Measurements from ENCODE around the gene BRD3OS. TPM values are rescaled to one million over a fixed set of nuclear protein-coding genes. Genes with fewer than 3 reads are reported as not detected.

The BRD3OS gene
- total RNA-seq, 1 donor from 2014 or later = 20.2 TPM

DNA sequence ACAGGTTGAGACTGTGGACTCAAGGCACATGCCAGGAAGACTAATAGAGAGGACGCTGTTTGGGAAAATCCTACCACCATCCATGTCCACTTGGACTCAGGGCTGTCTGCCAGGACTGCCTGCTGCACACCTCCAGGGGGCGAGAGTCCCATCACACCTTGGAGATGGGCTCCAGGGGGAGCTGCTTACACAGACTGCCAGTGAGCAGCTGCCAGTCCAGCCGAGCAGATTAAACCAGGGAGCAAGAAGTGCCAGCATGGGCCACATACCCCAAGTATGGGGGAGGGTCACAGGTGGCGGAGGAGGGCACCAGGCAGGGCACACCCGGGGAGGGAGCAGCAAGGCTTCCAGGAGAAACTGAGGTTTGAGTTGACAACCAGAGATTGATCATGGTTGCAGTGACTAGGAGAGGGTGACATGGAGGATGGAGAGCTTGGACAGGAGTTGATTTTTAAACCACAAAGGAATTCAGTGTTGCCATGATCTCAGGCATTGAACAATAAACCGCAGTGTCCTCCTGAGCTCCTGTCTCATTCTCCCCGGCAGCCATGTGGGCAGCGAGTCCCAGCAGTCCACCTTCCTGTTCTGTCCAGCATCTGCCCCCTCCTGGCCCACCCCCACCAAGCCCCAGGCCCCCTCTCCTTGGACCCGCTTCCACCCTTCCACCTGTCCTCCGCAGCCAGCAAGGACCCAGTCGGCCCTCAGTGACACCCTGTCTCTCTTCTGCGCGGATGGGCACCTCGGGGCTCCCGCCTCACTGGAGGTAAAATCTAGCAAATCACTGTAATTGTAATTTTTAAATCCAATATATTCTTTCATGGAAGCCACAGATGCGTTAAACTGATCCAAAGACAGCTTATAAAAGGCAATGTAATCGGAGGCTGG is 30.0 kb upstream of the BRD3OS start:
- H3K79me2 ChIP-seq (ENCODE audit: insufficient read depth, low read length) = peaks cover 22% of the 10 kb centered on the region
- no peak overlapping the region for H3K4me3 ChIP-seq (ENCODE audit: insufficient read depth, low read depth, low read length)
- TF ChIP-seq EZH2 (IDR thresholded peaks at IDR 0.05; ENCODE audit: insufficient read depth, low read length) = no peak
- TF ChIP-seq, protein P1, sequence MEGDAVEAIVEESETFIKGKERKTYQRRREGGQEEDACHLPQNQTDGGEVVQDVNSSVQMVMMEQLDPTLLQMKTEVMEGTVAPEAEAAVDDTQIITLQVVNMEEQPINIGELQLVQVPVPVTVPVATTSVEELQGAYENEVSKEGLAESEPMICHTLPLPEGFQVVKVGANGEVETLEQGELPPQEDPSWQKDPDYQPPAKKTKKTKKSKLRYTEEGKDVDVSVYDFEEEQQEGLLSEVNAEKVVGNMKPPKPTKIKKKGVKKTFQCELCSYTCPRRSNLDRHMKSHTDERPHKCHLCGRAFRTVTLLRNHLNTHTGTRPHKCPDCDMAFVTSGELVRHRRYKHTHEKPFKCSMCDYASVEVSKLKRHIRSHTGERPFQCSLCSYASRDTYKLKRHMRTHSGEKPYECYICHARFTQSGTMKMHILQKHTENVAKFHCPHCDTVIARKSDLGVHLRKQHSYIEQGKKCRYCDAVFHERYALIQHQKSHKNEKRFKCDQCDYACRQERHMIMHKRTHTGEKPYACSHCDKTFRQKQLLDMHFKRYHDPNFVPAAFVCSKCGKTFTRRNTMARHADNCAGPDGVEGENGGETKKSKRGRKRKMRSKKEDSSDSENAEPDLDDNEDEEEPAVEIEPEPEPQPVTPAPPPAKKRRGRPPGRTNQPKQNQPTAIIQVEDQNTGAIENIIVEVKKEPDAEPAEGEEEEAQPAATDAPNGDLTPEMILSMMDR (IDR thresholded peaks at IDR 0.05; ENCODE audit: insufficient read depth, low read depth, low read length) = peak; percentile 9
- peak overlapping the region; percentile 20 for H3K4me2 ChIP-seq (ENCODE audit: low read length)
- peaks cover 21% of the 10 kb centered on the region for H4K20me1 ChIP-seq (ENCODE audit: insufficient read depth, low read length)
- Mint-ChIP-seq H3K4me3 (ENCODE audit: unreplicated experiment) (peak overlapping the region; percentile 54), H3K9me3 (ENCODE audit: unreplicated experiment) (no peaks in the 10 kb centered on the region), H3K36me3 (ENCODE audit: low read depth, unreplicated experiment) (no peaks in the 10 kb centered on the region), H3K4me1 (ENCODE audit: low read depth, unreplicated experiment) (peaks cover 2% of the 10 kb centered on the region), H3K27ac (ENCODE audit: unreplicated experiment) (no peak overlapping the region), H3K27me3 (ENCODE audit: low read depth, unreplicated experiment) (peaks cover 17% of the 10 kb centered on the region)
- FAIRE-seq (no peak), DNase-seq (ENCODE audit: low read depth) (peak; percentile 49)
- no peak overlapping the region for H2AFZ ChIP-seq (ENCODE audit: low read depth, low read length)
- H3K27me3 ChIP-seq (ENCODE audit: insufficient read depth, low read length) = no peaks in the 10 kb centered on the region
- H3K4me1 ChIP-seq (ENCODE audit: insufficient read depth, low read length) = peaks cover 31% of the 10 kb centered on the region
- H3K27ac ChIP-seq (ENCODE audit: low read depth, low read length) = no peak overlapping the region
- H3K9ac ChIP-seq (ENCODE audit: low read length) = no peak overlapping the region
- H3K36me3 ChIP-seq (ENCODE audit: insufficient read depth, low read length) = no peaks in the 10 kb centered on the region
- no peaks in the 10 kb centered on the region for H3K9me3 ChIP-seq (ENCODE audit: insufficient read depth, low read depth, low read length)

- no peaks in the 10 kb centered on the region for H3K36me3 Mint-ChIP-seq (ENCODE audit: low read depth, unreplicated experiment)
- H3K9me3 ChIP-seq (ENCODE audit: insufficient read depth, low read depth, low read length) = no peaks in the 10 kb centered on the region
- H3K4me3 ChIP-seq (ENCODE audit: insufficient read depth, low read depth, low read length) = no peak overlapping the region
- FAIRE-seq (no peak), DNase-seq (ENCODE audit: low read depth) (no peak)
- no peak overlapping the region for H3K4me2 ChIP-seq (ENCODE audit: low read length)
- no peak overlapping the region for H3K27ac Mint-ChIP-seq (ENCODE audit: unreplicated experiment)
- H3K9me3 Mint-ChIP-seq (ENCODE audit: unreplicated experiment) = no peaks in the 10 kb centered on the region
- no peak overlapping the region for H3K9ac ChIP-seq (ENCODE audit: low read length)
- H3K4me3 Mint-ChIP-seq (ENCODE audit: unreplicated experiment) = no peak overlapping the region
- no peaks in the 10 kb centered on the region for H3K27me3 ChIP-seq (ENCODE audit: insufficient read depth, low read length)
- H3K4me1 ChIP-seq (ENCODE audit: insufficient read depth, low read length) = peaks cover 25% of the 10 kb centered on the region
- H2AFZ ChIP-seq (ENCODE audit: low read depth, low read length) = no peak overlapping the region
- H3K79me2 ChIP-seq (ENCODE audit: insufficient read depth, low read length) = peaks cover 6% of the 10 kb centered on the region
- H3K27ac ChIP-seq (ENCODE audit: low read depth, low read length) = no peak overlapping the region
- no peaks in the 10 kb centered on the region for H3K36me3 ChIP-seq (ENCODE audit: insufficient read depth, low read length)
- TF ChIP-seq EZH2 (IDR thresholded peaks at IDR 0.05; ENCODE audit: insufficient read depth, low read length) = no peak
- TF ChIP-seq, protein P1 (IDR thresholded peaks at IDR 0.05; ENCODE audit: insufficient read depth, low read depth, low read length) = no peak
- peaks cover 11% of the 10 kb centered on the region for H4K20me1 ChIP-seq (ENCODE audit: insufficient read depth, low read length)
- peaks cover 2% of the 10 kb centered on the region for H3K4me1 Mint-ChIP-seq (ENCODE audit: low read depth, unreplicated experiment)
- peaks cover 24% of the 10 kb centered on the region for H3K27me3 Mint-ChIP-seq (ENCODE audit: low read depth, unreplicated experiment)
Observed at GRCh38 chr9:133996531-133997520, 28.5 kb upstream of the BRD3OS start.

Data from astrocyte (in vitro differentiated cells and primary cell).